H1 (cell line): ENCODE measurements around the gene FGF14. TPM values are rescaled to one million over a fixed set of nuclear protein-coding genes. Genes with fewer than 3 reads are reported as not detected.

ENCODE experiments used
- BCL11A ChIP-seq, 2 experiments: IDR thresholded peaks; one replicate each; pipeline ENCODE4 v1.6.1; 2011; ENCODE audit warnings: low read depth in 2 of 2, low read length in 2 of 2, mild to moderate bottlenecking in 2 of 2
- BRCA1 ChIP-seq: IDR thresholded peaks from 2 replicates; pipeline ENCODE4 v1.6.1; 2012; ENCODE audit warnings: low read depth, low read length, improper control_type of control experiment
- CHD7 ChIP-seq: fragments of 300-600 bp; sonication (generic); IDR thresholded peaks from 2 replicates; pipeline ENCODE4 v1.7.1; 2012; ENCODE audit warnings: low read length, moderate library complexity, mild to moderate bottlenecking, inconsistent platforms; ENCODE audit not compliant: insufficient replicate concordance
- E2F6 ChIP-seq: IDR thresholded peaks from 2 replicates; pipeline ENCODE4 v1.6.1; 2012; ENCODE audit warnings: inconsistent platforms
- RNF2 ChIP-seq: fragments of 200-900, 300-1000 bp; sonication (generic); IDR thresholded peaks from 2 replicates; pipeline ENCODE4 v1.7.1; 2016; ENCODE audit warnings: borderline replicate concordance, low read depth, mild to moderate bottlenecking, antibody characterized with exemption, low read length; ENCODE audit not compliant: poor library complexity, severe bottlenecking; ENCODE audit errors: missing control alignments
- SIX5 ChIP-seq: IDR thresholded peaks from 2 replicates; pipeline ENCODE4 v1.6.1; 2011; ENCODE audit warnings: mild to moderate bottlenecking, low read depth, low read length
- TBP ChIP-seq: IDR thresholded peaks from 2 replicates; pipeline ENCODE4 v1.6.1; 2011; ENCODE audit warnings: low read depth, low read length, improper control_type of control experiment
- TCF12 ChIP-seq: IDR thresholded peaks from 2 replicates; pipeline ENCODE4 v1.6.1; 2011; ENCODE audit warnings: low read depth, mild to moderate bottlenecking, low read length
- USF2 ChIP-seq: IDR thresholded peaks from 2 replicates; pipeline ENCODE4 v1.6.1; 2011; ENCODE audit warnings: low read length, improper control_type of control experiment
- polyA plus RNA-seq, 7 experiments: library from polyadenylated mRNA; depleted of rRNA in 3 of 7; stranded (reverse) in 5 of 7; unstranded in 2 of 7; fragments of >200 nt in 5 of 7; fragments of 200-250 nt in 2 of 7; gene quantifications; 1 replicate in 5 of 7; 2 replicates in 1 of 7; 4 replicates in 1 of 7; pipeline versions ENCODE4 v1.2.1 to v1.2.3, GENCODE V29; 2011 to 2013; ENCODE audit warnings: missing spikeins in 2 of 7, mixed read lengths in 2 of 7
- total RNA-seq: library from RNA; stranded (reverse); fragmentation: NEBNext Ultra II Directional; extraction: Animal tissue kit (Norgen Biotek cat#: 25700); gene quantifications from 2 replicates; pipeline ENCODE4 v1.2.1, GENCODE V29; 2021

The FGF14 gene
- total and polyA plus RNA-seq, 2 of the 8 experiments (the other 6 are each of a cell fraction or from before 2014, with no cell fraction given), result 0.05 to 0.58 TPM

- TF ChIP-seq CHD7, result no peak
- no peak for TF ChIP-seq TCF12
- TF ChIP-seq BCL11A (IDR thresholded peaks at IDR 0.05; ENCODE audit: low read depth in 2 of 2, low read length in 2 of 2), result no peak
- TF ChIP-seq RNF2, result no peak
- no peak for TF ChIP-seq E2F6
- no peak for TF ChIP-seq TBP
- no peak for TF ChIP-seq BRCA1
- TF ChIP-seq SIX5, result no peak
- no peak for TF ChIP-seq USF2
Observed at GRCh38 chr13:101838323-101838722, 563.5 kb downstream of the FGF14 start (continued).
